HG03354 (cell line): Measurements from ENCODE around the gene PTK6.
A peak's percentile ranks its signal among the peaks of the same experiment; 100 is the strongest.

Experiments
- ATAC-seq: cut with Tn5 transposase; IDR thresholded peaks from one replicate; pipeline ENCODE4 v1.9.1; 2021; ENCODE audit warnings: mild to moderate bottlenecking; ENCODE audit not compliant: unreplicated experiment, poor library complexity, severe bottlenecking

PTK6 gene

GRCh38 chr20:63534427-63534830 lies 2.7 kb downstream of the PTK6 start:
- ATAC-seq, result no peak

- no peak for ATAC-seq
Measured at GRCh38 chr20:63533871-63534393, 3.2 kb downstream of the PTK6 start.

- ATAC-seq, result no peak
Measured at GRCh38 chr20:63533388-63533787, 3.8 kb downstream of the PTK6 start.

DNA sequence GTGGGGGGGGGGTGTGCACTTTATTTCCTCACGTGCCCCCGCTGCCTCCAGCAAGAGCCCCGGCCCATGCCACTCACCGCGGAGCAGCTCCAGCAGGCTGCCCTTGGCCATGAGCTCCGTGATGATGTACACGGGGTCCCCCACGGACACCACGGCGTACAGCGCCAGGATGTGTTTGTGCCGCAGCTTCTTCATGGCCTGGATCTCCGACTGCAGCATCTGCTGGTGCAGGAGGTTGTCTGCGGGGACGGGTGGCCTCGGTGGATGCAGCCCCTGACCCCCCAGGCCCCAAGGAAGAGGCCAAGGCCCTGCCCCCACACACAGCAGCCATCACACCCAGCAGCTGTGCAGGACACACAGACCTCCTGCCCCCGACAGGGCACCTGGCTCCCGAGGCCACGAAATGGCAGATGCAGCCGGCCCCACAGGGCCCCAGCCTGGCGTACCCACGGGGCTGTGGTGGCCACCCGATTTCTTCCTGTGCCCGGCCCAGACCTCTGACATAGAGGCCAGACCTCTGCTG lies 4.7 kb downstream of the PTK6 start:
- no peak for ATAC-seq

GRCh38 chr20:63531686-63532448 lies 5.3 kb downstream of the PTK6 start:
- no peak for ATAC-seq

DNA sequence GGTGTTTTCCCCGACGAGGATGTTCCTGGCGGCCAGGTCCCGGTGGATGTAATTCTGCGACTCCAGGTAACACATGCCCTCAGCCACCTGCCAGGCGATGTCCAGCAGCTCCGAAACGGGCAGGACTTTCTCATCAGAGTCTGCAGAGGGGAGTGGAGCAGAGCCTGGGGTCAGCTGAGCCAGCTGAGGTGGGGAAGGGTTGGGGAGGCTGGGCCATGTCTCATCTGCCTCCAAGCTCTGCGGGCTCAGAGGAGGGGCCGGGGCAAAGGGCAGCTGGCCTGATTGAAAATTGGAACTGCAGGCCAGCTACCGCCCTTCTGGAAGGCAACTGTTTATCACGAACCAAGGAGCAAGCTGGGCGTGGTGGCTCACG lies 6.4 kb downstream of the PTK6 start:
- no peak for ATAC-seq

DNA sequence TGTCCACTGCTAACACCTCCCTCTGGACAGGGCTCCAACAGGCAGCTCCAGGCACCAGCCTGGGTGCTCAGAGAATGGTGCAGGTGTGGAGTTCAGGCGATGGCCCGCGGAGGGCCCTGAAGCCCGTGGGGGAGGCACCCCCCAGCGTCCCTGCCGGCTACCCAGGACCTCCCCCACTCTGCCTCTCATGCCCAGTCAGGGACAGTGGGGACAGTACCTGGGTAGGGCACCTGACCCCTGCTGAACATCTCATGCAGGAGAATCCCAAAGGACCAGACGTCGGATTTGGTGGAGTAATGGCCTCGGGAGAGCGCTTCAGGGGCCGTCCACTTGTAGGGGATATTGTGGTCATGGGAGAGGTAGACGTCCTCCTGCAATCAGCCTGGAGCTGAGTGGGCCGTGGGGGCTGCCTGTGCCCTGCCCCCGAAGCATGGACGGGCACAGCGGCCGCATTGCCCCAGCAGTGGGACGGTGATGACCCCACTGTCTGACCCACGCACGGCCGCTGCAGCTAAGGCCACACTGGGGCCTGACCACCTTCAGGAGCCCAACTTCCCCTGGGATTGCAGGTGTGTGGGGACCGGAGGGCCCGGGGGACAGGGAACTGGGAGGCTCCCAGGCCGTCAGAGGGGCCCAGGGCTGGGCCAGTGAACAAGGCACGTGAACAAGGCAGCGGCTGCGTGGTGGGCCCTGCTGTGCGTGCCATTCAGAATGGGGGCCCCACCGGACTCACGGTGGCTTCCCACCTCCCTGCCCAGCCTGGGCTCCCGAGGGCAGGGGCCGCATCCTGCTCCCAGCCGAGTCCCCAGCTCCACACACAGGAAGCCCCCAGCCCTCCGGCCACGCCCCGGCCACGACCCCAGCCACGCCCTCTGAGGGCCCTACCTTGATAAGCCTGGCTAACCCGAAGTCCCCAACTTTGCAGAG lies 7.1 kb downstream of the PTK6 start:
- no peak for ATAC-seq

GRCh38 chr20:63529180-63529860 lies 7.9 kb downstream of the PTK6 start:
- ATAC-seq, result no peak

DNA sequence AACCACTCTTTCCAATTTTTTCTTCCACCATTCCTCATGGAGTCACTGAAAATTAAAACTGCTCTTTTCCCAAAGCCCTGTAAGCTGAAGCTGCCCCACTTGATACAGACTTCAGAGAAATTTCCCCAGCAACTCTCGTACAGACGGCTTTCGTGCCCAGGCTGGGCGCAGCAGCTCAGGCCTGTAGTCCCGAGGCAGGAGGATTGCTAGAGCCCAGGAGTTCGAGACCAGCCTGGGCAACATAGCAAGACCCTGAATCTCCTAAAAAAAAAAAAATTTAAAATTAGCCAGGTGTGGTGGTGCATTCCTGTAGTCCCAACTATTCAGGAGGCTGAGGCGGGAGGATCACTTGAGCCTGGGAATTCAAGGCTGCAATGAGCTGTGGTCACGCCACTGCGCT lies 10.0 kb downstream of the PTK6 start:
- ATAC-seq, result no peak

GRCh38 chr20:63525971-63526370 lies 11.2 kb downstream of the PTK6 start:
- no peak for ATAC-seq

GRCh38 chr20:63525185-63525584 lies 12.0 kb downstream of the PTK6 start:
- ATAC-seq, result no peak

GRCh38 chr20:63522981-63523611 lies 14.1 kb downstream of the PTK6 start:
- no peak for ATAC-seq

DNA sequence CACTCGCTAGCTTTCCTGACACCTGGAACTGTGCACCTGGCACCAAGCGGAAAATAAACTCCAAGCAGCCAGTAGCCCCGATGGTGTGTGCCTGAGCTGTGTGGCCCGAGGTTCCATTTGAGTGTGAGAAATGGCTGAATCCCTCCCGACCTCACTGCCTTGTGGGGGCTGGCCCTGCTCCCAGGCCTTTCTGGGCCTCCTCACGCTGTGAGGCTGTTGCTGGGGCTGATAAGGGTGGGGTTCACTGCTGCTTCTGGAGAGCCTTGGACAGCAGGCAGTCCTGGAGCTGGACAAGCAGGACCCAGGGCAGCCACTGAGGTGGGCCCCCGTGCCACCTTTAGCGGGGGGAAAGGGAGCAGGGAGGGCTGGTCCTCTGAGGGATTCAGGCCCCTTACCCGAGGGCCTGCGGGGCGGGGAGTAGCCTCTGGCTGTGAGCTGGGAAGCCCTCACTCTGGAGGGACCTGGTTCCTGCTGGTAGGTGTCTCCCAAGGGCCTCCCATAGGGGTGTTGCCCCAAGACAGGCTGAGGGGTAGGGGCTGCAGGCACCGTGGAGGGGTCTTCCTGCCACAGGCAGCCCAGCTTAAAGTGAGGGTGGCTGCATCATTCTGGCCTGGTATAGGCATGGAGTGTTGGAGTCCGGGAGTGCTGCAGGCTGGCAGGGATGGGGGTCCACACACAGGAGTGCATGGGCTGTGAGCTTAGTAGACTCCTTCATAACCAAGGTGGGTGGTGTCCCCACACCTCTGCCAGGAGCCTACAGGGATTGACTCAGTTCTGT lies 14.9 kb downstream of the PTK6 start:
- ATAC-seq, result no peak

GRCh38 chr20:63521602-63522001 lies 15.6 kb downstream of the PTK6 start:
- no peak for ATAC-seq

DNA sequence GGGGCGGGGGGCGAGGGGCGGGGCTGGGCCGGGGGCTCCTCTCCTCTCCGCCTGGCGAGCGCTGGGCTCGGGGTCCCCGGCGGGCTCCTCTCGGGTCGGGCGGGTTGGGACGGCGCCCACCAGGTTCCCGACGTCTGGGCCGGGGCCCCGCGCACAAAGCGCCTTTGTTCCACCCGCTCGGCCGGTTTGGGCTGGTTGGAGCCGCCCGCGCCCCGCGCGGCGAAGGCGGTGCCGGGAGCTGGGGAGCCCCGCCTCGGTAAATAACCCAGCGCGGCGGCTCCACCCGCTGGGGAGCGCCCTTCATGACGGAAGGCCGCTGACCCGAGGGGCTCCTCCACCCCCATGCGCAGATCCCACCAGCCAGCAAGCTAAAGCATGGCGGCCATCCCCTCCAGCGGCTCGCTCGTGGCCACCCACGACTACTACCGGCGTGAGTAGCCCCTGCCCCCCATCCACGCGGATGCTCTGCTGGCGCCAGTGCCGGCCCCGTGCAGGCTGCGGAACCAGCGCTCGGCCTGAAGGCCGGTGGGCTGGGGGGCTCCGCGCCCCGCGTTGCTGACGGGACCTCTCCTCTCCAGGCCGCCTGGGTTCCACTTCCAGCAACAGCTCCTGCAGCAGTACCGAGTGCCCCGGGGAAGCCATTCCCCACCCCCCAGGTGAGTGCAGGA lies 16.1 kb downstream of the PTK6 start:
- peak; percentile 55 for ATAC-seq

- ATAC-seq, result peak; percentile 69
Measured at GRCh38 chr20:63520504-63520933, 16.7 kb downstream of the PTK6 start, which contains the start of gene PPDPF. TSS of gene PPDPF (plus strand) at chr20:63520765. CDS start at chr20:63521309, 544 bp downstream.

GRCh38 chr20:63519668-63520503 lies 17.3 kb downstream of the PTK6 start:
- peak; percentile 40 for ATAC-seq
